Fibroblast of skin of back (primary cell): ENCODE data around the gene C20orf144. TPM values are rescaled to one million over a fixed set of nuclear protein-coding genes. Genes with fewer than 3 reads are reported as not detected.
A peak's percentile ranks its signal among the peaks of the same experiment; 100 is the strongest.
"Not testable (repeated sequence)": the region's sequence is repeated elsewhere in the genome, so short reads cannot be mapped to it uniquely, and the experiment has no call there.

ENCODE experiments used
- DNase-seq: peaks from one replicate; pipeline ENCODE4 v3.0.0-alpha.2; 2013
- polyA plus RNA-seq, 2 experiments: library from polyadenylated mRNA; unstranded; fragments of 120-200 nt; gene quantifications; one replicate each; pipeline ENCODE4 v1.2.1, GENCODE V29; 2013; ENCODE audit not compliant: insufficient read length in 2 of 2

C20orf144 gene
- polyA plus RNA-seq (2013, experiment 1 of 2; ENCODE audit: insufficient read length) = 0.24 TPM
- 0.16 TPM for polyA plus RNA-seq (2013, experiment 2 of 2; ENCODE audit: insufficient read length)

GRCh38 chr20:33662172-33662571 lies at the start of gene C20orf144:
TSS of gene C20orf144 (plus strand) at chr20:33662327. CDS start at chr20:33662346, 19 bp downstream.
- no peak for DNase-seq

GRCh38 chr20:33621717-33622400 lies 40.3 kb upstream of the C20orf144 start:
- peak; percentile 2 for DNase-seq

- DNase-seq = no peak
Observed at GRCh38 chr20:33622705-33623365, 39.3 kb upstream of the C20orf144 start.

GRCh38 chr20:33624399-33624798 lies 37.7 kb upstream of the C20orf144 start:
- DNase-seq = no peak

GRCh38 chr20:33626190-33626589 lies 35.9 kb upstream of the C20orf144 start:
- DNase-seq = no peak

GRCh38 chr20:33627577-33628216 lies 34.4 kb upstream of the C20orf144 start:
- DNase-seq = no peak

GRCh38 chr20:33629533-33629932 lies 32.6 kb upstream of the C20orf144 start:
- DNase-seq = no peak

GRCh38 chr20:33629979-33630378 lies 32.1 kb upstream of the C20orf144 start:
- no peak for DNase-seq

- DNase-seq = no peak
Observed at GRCh38 chr20:33630507-33630906, 31.6 kb upstream of the C20orf144 start.

- not testable (repeated sequence) for DNase-seq
Observed at GRCh38 chr20:33631910-33632309, 30.2 kb upstream of the C20orf144 start.

GRCh38 chr20:33635341-33635740 lies 26.8 kb upstream of the C20orf144 start:
- no peak for DNase-seq

GRCh38 chr20:33636776-33637175 lies 25.4 kb upstream of the C20orf144 start:
- DNase-seq = no peak

- no peak for DNase-seq
Observed at GRCh38 chr20:33640287-33640686, 21.8 kb upstream of the C20orf144 start.

GRCh38 chr20:33644313-33645071 lies 17.6 kb upstream of the C20orf144 start:
- DNase-seq = no peak

- DNase-seq = no peak
Observed at GRCh38 chr20:33645072-33645358, 17.1 kb upstream of the C20orf144 start.

GRCh38 chr20:33645396-33645795 lies 16.7 kb upstream of the C20orf144 start:
- no peak for DNase-seq

GRCh38 chr20:33646191-33646590 lies 15.9 kb upstream of the C20orf144 start:
- no peak for DNase-seq

GRCh38 chr20:33646959-33647602 lies 15.0 kb upstream of the C20orf144 start:
- not testable (repeated sequence) for DNase-seq

GRCh38 chr20:33647603-33648395 lies 14.3 kb upstream of the C20orf144 start:
- DNase-seq = peak; percentile 84

- peak; percentile 17 for DNase-seq
Observed at GRCh38 chr20:33648396-33649004, 13.6 kb upstream of the C20orf144 start.

GRCh38 chr20:33649201-33649681 lies 12.9 kb upstream of the C20orf144 start:
- DNase-seq = no peak
